ENCODE measurements around the gene LGALS9C.
"Not testable (repeated sequence)": the region's sequence is repeated elsewhere in the genome, so short reads cannot be mapped to it uniquely, and the experiment has no call there.

- not testable (repeated sequence) for TF ChIP-seq CTCF (IDR thresholded peaks at IDR 0.05); ATF6 (CRISPR knock-in tag; IDR thresholded peaks at IDR 0.05); NFYB (CRISPR knock-in tag; conservative IDR thresholded peaks at IDR 0.05; ENCODE audit: low read depth); ZNF121 (CRISPR knock-in tag; IDR thresholded peaks at IDR 0.05); TEAD1 (CRISPR knock-in tag; IDR thresholded peaks at IDR 0.05); ZNF512 (CRISPR knock-in tag; IDR thresholded peaks at IDR 0.05; ENCODE audit: borderline replicate concordance); TEAD4 (CRISPR knock-in tag; IDR thresholded peaks at IDR 0.05); HMGXB4 (CRISPR knock-in tag; IDR thresholded peaks at IDR 0.05); ATF3 (CRISPR knock-in tag; conservative IDR thresholded peaks at IDR 0.05)
Measured at GRCh38 chr17:18507729-18508128, 31.1 kb downstream of the LGALS9C start.
